ENCODE measurements around the gene LDB3.

Gene LDB3

DNA sequence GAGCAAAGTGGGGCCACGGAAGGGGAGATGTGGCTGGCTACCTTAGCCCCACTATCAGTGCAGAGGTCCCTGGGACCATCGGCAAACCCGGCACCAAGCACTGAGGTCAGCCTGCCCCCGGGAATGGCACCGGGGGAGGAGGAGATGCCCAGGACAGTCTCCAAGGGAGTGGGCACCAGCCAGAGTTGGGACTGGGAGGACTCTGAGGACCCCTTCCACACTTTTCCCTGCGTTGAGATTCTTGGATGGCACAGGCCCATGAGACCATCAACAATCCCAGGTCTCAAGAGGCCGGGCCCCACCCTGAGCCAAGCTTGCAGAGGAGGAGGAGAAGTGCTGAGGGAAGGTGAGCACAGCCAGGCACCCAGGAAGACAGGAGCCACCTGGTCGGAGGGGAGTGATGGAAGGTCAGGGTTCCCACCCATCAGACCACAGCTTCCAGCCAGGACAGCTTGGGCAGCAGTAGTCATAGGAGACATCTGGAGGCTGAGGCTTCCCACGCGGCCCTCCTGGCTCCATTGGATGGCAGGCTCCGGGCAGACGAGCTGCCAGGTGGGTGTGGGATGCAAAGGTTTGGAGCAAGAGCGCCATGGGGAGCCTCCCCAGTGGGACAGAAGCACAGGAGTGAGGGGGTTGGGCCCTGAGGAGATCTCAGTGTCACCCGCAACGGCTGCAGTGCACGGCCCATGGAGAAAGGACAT lies 16.5 kb upstream of the LDB3 start:
- no peak for DNase-seq

DNA sequence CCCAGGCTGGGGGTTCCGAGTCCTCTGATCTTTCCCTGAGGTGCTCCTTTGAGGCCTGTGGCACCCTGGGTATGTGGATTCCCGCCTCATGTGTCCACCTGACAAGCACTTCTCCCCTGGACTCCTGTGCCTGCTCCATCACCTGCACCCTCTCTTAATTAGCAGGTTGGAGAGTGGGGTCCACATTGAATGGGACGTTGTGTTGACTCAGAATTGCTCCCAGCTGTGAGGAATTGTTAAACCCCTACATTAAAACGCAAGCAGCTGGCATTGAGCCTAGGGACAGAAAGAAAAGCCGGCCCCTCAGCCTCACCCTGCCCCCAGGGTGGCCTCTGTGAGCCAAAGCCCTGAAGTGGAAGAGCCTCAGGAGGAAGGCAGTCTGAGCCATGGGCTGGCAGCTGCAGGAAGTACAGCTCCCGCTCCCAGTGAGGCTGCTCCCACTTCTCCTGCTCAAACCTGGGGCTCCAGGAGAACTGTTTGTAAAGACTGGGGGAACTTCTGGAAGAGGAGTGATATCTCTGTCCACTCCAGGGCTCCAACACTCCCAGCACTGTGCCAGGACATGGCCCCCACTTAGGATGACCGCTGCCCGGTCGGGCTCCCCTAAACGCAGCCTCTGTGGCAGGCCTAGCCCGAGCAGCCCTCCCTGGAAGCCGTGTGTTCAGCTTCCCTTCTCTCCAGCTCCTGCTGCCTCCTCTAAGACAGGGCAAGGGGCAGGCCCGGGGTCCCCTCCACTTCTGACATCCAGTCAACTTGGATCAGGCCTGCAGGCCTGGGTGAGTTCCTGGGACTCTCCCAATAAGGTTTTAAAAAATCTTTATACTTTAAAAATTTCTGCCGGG lies 15.7 kb upstream of the LDB3 start:
- no peak for DNase-seq

DNA sequence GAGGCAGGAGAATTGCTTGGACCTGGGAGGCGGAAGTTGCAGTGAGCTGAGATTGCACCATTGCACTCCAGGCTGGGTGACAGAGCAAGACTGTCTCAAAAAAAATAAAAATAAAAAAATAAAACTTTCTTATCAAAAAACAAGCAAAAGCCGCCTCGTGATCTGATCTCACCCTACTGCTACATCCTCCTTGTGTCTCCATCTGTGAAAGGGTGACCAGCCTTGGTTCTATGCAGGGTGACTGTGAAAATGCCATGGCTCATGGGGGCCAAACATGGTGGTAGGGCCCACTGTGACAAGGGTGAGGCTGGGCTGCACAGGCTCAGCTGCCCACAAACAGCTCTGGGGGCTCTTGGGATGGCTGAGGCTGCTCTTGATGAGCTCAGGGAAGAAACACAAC lies 14.9 kb upstream of the LDB3 start:
- DNase-seq: no peak

DNA sequence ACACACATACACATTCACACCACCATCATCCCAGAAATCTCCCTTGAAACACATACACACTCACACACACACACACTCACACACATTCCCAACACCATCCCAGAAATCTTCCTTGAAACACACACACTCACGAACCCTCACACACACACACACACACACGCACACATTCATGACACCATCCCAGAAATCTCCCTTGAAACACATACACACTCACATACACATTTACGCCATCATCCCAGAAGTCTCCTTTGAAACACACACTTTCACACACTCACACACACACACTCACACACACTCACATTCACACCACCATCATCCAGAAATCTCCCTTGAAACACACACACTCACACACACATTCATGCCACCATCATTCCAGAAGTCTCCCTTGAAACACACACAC lies 14.3 kb upstream of the LDB3 start:
- DNase-seq: no peak

DNA sequence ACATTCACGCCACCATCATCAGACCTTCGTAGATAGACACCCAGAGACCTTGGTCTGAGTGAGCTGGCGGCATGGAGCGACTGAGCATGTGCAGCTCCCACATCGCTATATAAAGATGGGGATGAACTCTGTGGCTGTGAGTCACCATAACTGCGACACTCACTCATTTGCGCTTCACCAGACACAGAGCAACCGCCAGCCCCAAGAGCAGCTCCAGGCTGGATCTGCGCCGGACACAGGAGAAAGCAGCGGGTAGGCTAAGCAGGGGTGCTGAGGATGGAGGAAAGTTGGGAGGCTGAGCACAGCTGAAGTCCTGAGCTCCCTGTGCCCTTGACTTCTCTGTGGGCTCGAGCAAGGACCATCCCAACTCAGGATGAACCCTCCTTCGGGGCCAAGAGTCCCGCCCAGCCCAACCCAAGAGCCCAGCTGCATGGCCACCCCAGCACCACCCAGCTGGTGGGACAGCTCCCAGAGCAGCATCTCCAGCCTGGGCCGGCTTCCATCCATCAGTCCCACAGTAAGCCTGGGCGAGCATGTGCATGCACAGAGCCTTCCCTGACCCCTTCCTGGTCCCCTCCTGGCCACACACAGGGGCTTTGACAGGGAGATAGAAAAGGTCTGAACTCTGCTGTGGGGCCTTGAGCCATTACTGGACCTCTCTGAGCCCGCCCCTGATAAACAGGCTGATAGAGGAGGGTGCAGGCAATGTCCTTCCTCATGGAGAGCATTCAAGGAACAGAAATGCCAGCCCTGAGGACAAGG lies 13.7 kb upstream of the LDB3 start, which contains the start of gene OPN4:
OPN4 (plus strand) TSS at position 137 of the 762 bp plus-strand sequence; CDS start at position 374, 237 bp downstream.
- DNase-seq: no peak

DNA sequence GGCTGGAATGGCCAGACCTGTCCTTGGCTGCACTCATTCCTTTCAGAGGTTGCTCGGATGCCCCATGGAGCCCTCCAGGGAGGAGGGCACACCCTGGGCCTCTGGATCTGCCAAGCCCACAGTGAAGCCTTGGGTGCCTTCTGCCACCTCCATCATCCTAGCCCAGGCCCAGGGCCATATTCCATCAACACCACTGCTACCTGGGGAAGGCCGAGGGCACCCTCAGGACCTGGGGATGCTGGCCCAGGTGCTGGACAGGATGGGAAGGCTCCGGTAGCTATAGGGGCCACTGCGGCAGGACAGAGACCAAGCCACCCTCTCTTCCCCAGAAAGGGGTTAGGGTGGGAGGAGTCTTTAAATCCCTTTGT lies 13.2 kb upstream of the LDB3 start:
- no peak for DNase-seq

DNA sequence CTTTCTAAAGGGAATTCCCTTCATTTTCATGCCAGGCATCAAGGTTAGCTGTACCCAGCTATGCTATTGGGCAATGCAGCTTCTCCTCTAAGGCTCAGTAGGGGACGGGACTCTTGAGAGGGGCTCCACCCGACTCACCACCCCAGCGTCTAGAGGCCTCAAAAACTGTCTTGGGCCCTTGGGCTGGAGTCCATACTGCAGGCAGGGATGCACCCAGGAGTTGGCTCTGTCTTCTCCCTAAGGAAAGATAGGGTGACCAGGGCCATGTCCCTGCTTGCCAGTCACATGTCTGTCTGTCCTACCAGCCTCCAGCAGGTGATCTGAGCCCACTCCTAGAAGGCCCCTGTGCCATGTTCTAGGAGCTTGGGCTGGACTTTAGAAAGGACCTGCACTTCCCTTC lies 12.7 kb upstream of the LDB3 start:
- DNase-seq: no peak

DNA sequence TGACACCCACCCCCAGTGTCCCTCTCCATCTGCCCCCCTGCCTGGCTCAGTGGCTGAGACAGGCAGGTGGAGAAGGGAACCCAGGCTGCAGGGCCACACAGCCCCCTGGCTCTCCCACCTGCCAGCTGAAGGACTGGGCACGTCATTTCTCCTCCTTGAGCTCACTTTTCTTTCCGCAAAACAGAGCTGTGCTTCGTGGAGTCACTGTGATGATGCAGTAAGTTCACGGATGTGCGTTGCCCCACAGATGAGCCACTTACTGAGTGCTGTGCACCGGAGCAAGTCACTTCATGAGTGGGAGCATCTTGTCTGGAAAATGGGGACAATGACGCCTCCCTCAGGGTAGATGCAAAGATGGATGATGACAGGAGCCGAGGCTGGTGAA lies 11.3 kb upstream of the LDB3 start:
- no peak for DNase-seq

DNA sequence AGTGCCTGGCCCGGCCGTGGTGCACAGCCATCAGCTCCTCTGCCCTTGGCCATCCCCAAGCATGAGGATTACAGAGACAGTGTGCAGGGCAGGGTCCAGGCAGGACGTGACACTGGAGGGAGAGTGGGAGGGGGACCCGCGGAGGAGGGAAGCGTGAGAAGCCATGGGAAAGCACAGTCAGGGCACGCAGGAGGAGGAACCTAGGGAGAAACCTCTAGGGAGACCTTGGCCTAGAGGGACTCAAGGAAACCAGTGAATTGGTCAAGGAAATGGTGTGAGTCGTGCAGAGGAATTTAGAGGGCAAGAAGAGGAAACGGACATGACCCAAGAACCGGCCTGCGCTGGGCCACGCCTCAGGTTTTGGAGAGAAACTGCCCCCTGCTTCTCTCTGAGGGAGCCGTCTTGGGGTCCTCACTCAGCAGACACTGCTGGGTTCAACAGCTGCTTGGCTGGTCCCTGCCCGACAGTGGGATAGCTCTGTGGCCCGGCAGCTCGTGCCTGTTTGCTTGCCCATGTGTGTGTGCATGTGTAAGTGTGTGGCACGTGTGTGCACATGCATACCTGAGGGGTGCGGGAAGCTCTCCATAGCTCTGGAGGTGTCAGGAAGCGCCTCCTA lies 10.8 kb upstream of the LDB3 start:
- DNase-seq: no peak

DNA sequence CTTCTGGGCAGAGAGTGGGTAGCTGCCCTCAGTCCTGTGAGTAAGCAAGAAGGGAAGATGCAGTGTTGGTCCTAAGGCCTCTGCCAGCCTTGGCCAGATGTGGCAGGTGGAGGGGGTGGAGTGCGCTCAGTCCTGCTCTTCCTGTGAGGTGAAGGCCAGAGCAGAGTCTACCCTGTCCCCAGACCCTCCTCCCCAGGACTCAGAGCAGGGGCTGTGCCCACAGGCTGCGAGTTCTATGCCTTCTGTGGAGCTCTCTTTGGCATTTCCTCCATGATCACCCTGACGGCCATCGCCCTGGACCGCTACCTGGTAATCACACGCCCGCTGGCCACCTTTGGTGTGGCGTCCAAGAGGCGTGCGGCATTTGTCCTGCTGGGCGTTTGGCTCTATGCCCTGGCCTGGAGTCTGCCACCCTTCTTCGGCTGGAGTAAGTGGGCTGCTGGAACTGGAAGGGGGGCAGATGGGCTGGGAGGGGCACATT lies 10.0 kb upstream of the LDB3 start:
- DNase-seq: no peak

DNA sequence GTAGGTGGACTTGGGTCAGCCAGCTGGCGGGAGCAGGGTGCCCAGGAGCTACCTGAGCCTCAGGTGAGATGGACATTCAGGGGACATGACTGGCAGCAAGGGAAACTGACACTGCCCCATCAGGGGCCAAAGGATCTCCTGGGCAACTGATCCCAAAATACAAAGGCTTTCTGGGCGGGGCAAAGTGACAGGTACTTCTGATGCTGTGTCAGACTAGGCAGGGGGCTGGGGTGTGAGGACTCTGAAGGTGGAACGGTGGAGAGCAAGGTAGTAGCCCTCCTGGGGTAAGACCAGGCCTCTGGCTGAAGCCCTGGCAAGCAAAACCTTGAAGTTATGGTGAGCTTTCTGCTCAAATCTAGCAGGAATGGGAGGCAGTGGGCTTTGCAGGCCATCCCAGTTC lies 9.6 kb upstream of the LDB3 start:
- DNase-seq: no peak

DNA sequence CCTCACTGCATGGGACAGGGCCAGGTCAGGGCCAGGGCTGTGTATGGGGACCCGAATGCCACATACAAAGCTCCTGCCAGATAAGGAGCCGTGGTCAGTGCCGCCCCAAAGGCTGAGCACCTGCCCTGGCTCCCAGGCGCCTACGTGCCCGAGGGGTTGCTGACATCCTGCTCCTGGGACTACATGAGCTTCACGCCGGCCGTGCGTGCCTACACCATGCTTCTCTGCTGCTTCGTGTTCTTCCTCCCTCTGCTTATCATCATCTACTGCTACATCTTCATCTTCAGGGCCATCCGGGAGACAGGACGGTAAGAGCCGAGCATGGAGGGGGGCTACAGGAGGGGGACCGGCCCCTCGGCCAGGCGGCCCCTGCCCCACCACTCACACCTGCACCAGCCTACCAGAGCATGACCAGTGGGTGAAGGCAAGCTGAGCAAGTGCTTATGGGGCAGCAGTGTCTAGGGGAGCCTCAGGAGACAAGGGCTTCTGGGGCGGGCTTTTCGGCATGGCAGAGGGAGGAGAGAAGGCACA lies 9.1 kb upstream of the LDB3 start:
- DNase-seq: no peak

DNA sequence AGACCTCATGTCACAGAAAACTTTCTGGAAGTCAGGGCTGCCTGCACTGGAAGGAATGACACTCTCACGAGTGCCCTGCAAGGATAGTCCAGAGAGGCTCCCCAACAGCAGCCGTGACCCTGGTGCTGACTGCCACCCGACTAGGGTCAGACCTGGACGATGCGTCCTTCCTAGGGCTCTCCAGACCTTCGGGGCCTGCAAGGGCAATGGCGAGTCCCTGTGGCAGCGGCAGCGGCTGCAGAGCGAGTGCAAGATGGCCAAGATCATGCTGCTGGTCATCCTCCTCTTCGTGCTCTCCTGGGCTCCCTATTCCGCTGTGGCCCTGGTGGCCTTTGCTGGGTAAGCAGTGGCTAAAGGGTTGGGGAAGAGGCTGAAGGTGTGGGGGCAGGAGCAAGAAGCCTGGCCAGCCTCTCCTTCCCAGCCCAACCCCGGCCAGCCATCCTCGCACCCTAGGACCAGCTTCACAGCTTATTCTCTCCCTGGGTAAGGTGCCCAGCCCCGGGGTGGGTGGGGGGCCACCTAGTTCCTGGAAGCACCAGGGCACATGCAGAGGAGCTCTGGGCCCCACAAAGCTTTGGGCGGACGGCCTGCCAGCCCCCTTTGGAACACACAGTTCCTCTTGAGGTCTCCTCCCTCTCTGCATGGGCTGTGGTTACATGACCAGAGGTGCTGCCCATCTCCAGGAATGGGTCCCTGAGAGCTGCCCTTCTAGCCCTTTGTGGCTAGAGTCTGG lies 8.4 kb upstream of the LDB3 start:
- DNase-seq: no peak

DNA sequence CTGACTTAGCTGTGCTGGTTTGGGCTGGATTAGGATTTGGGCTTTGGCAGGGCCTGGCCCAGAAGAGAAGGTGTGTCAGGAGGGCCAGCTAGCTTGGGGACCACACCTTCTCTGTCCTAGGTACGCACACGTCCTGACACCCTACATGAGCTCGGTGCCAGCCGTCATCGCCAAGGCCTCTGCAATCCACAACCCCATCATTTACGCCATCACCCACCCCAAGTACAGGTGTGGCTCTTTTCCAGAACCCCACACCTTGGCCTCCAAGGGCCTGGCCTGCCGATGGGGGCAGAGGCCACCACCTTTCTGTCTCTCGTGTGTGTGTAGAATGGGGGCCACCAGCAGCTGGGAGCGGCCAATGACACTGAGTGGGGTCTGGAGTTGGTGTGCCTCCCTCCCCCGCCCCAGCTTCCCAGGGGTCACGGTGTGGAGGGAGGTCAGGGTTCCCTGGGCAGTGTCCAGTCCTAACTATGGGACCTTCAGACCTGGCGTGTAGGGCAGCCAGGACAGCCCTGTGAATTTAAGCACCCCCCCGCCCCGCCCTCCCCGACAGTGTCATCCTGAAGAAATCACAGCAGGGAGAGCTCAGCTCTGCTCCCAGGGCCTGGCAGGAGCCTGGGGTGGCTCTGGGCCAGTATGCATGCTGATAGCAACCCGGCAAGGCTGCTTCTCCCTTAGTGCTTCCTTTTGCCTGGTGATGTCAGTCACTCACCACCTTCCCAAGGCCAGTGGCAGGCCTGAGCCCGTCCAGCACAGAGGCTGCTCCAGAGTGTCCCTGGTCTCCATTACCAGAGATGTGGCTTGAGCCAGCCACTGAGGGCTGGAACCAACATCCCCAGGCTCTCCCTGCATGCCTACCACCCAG lies 6.9 kb upstream of the LDB3 start:
- DNase-seq: no peak

DNA sequence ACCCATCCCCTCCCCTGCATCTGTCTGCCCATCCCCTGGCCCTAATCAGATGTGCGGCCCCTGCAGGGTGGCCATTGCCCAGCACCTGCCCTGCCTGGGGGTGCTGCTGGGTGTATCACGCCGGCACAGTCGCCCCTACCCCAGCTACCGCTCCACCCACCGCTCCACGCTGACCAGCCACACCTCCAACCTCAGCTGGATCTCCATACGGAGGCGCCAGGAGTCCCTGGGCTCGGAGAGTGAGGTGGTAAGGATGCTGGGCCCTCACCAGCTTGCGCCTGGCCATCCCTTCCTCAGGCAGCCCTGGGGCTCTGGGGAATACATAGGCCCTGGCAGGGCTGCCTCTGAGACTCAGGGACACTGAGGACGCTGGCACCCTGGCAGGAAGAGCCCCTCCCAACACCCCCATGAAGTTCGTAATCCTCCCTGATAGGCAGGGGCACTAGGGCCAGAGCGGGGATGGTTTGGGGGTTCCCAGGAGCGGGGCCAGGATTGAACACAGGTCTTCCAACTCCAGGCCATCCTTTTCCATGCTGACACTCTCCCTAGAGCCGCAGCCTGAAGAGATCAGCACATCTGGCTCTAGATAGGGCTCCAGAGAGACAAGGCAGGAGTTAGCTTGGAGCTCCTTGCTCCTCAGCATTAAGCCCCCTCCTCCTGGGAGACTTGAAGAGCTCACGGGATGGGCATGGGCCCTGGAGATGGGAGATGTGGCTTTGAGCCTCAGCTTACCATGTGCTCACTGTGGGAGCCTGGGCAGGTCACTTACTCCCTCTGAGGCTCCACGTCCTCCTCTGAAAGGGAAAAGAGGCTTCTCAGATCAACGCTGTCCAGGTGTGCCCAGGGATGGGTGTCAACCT lies 5.9 kb upstream of the LDB3 start:
- no peak for DNase-seq

DNA sequence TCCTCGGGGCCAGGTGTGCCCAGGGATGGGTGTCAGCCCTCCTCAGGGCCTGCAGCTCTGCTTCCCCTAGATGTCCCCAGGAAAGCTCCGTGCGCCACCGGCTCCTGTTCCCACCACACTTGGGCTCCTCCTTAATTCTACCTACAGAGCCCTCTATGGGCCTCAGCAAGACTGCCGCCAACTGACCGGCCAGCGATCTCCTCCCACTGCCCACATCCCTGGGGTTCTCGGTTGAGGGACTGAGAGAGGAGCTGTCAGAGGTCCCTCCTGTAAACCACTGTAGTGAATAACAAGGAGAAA lies 5.3 kb upstream of the LDB3 start:
- DNase-seq: no peak

DNA sequence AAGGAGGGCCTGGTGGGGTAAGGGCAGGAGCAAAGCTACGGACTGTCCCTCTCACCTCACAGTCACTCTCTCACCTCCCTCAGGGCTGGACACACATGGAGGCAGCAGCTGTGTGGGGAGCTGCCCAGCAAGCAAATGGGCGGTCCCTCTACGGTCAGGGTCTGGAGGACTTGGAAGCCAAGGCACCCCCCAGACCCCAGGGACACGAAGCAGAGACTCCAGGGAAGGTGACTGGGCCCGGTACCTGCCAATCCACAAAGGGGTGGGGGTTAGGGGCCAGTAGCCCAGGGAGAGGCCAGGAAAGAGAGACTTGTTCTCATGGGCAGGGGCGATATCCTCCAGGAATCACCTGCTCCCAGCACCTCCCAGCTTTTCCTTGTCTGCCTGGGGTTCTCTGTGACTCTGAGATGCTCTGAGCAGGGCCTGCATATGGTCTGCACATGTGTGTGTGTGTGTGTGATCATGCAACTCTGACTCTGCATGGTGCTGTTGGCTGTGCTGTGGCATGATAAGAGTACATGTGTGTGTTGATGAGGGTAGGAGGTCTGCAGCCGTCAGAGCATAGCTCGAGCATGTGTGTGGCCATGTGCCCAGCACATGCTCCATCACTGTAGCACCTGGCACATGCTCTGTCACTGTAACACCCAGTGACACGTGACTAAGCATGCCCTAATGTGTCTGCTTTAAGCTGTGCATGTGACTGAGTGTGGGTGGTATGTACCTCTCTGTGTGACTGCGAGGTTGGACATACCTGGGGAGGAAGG lies 4.6 kb upstream of the LDB3 start:
- DNase-seq: no peak

DNA sequence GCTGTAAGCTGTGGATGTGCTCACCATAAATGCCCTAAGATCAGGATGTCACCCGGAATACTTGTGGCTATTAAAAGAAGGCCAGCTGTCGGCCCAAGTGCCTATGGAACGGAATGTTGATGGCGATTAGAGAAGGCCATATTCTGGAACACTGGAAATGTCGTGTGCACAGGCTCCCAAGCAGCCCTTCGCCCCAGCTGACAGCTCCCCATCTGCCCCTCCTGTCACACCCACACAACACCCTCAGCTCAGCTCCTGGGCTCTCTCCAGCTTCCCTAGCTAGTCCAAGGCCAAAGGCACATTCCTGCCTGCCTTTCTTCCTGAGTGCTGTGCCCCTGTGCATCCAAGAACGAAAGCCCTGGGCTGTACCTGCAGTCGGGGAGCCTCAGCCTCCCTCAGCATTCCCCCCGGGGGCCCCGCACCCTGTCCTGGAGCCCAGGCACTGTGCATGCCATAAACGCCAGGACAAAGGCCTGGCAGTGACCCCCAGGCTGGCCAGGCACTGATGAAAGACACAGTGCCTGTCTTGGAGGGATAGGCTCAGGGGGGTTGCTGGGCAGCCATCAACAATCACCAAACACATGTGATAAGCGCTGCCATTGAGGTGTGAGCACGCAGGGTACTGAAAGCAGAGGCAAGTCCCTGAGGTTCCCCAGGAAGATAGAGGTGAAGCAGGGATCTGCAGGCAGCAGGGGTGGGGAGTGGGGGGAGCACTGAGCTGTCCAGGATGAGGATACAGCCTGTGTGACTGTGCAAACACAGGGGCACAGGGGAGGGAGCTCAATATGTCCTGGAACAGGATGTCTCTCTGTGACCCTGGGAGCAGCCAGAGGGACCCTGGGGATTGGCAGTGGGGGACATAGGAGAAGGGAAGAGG lies 3.7 kb upstream of the LDB3 start:
- no peak for DNase-seq

DNA sequence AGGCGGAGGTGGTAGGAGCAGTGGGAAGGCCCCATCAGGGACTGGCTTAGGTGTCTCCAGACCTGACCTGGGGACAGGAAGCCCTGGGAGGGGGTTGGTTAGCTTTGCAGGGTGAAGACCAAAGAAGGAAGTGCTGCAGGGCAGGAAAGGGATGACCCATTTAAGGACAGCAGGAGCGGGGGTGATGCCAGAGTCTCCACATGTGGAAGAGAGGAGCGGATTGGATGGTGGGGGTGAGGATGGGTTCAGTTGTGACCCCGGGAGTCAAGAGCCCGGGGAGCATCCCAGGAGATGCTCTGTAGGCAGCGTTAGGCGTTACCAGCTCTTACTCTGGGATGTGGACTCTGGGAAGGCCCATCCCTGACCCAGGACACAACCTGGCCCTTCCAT lies 3.1 kb upstream of the LDB3 start:
- DNase-seq: no peak
